Endothelial cell of umbilical vein (primary cell): Measurements from ENCODE around the gene SLC7A10.

Experiments used
- CTCF ChIP-seq, 2 donors: IDR thresholded peaks; 1 replicate in 1 of 2; 2 replicates in 1 of 2; pipeline ENCODE4 v1.5.1; 2011; ENCODE audit warnings: low read length in 2 of 2, mild to moderate bottlenecking in 2 of 2, moderate library complexity in 2 of 2, control low read depth in 1 of 2, inconsistent platforms in 1 of 2, low read depth in 1 of 2; ENCODE audit not compliant: insufficient read depth in 1 of 2; ENCODE audit errors: extremely low read depth in 1 of 2
- EZH2 ChIP-seq: IDR thresholded peaks from 2 replicates; pipeline ENCODE4 v1.6.1; 2012; ENCODE audit warnings: borderline replicate concordance, low read depth, mild to moderate bottlenecking, moderate library complexity, low read length, inconsistent platforms; ENCODE audit not compliant: severe bottlenecking
- MAX ChIP-seq: IDR thresholded peaks from 2 replicates; pipeline ENCODE4 v1.6.1; 2011; ENCODE audit not compliant: insufficient read depth, insufficient read length
- POLR2A ChIP-seq: IDR thresholded peaks from 2 replicates; pipeline ENCODE4 v1.6.1; 2012; ENCODE audit warnings: low read depth, mild to moderate bottlenecking, control low read depth, low read length
- POLR2AphosphoS5 ChIP-seq: IDR thresholded peaks from 2 replicates; pipeline ENCODE4 v1.6.1; 2012; ENCODE audit warnings: low read depth, mild to moderate bottlenecking, control low read depth, low read length, moderate library complexity; ENCODE audit not compliant: insufficient read depth

GRCh38 chr19:33203529-33203928 lies 22.1 kb downstream of the SLC7A10 start:
- TF ChIP-seq POLR2A (no peak), CTCF (IDR thresholded peaks at IDR 0.05; ENCODE audit: extremely low read depth in 1 of 2, insufficient read depth in 1 of 2, low read depth in 1 of 2, low read length in 2 of 2) (no peak), EZH2 (no peak), POLR2AphosphoS5 (no peak), MAX (no peak)
